Activated naive CD4-positive, alpha-beta T cell treated with anti-CD3 and anti-CD28 coated beads, Interleukin-2, amount 50 U/mL, for 24 hours (primary cell): ENCODE results near the gene ASTN1.

Experiments used
- H3K27ac Mint-ChIP-seq: one replicate; pipeline ENCODE4 v1.8.0; 2021; ENCODE audit warnings: mild to moderate bottlenecking, mixed read lengths
- H3K27me3 Mint-ChIP-seq: one replicate; pipeline ENCODE4 v1.8.0; 2021; ENCODE audit warnings: mixed read lengths
- H3K36me3 Mint-ChIP-seq: one replicate; pipeline ENCODE4 v1.8.0; 2021; ENCODE audit warnings: mixed read lengths
- H3K4me1 Mint-ChIP-seq: one replicate; pipeline ENCODE4 v1.8.0; 2021; ENCODE audit warnings: mixed read lengths
- H3K4me3 Mint-ChIP-seq: one replicate; pipeline ENCODE4 v1.8.0; 2021; ENCODE audit warnings: mild to moderate bottlenecking, mixed read lengths
- H3K9me3 Mint-ChIP-seq: one replicate; pipeline ENCODE4 v1.8.0; 2021; ENCODE audit warnings: mixed read lengths

The ASTN1 gene

DNA sequence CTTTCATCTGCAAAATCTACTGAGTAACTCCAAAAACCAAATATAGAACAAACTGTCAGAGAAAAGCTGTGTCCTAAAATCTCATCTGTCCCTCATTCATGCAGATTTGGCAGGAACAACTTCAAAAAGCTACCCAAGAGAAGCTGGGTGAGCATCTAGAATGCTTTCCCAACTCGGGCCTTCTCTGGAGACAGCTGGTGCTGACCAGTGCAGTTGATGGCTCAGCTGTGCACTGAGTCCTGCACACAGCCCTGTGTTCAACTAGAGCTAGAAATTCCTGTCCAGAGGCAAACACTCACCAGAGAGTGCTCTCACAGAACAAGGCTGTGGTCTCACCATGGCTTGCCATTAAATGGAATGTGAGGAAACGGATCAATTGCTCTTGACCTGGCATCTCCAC is 202.8 kb downstream of the ASTN1 start:
- H3K27ac Mint-ChIP-seq = no peak overlapping the region
- H3K27me3 Mint-ChIP-seq = no peaks in the 10 kb centered on the region
- no peak overlapping the region for H3K4me3 Mint-ChIP-seq
- H3K4me1 Mint-ChIP-seq = no peaks in the 10 kb centered on the region
- no peaks in the 10 kb centered on the region for H3K36me3 Mint-ChIP-seq
- H3K9me3 Mint-ChIP-seq = no peaks in the 10 kb centered on the region

DNA sequence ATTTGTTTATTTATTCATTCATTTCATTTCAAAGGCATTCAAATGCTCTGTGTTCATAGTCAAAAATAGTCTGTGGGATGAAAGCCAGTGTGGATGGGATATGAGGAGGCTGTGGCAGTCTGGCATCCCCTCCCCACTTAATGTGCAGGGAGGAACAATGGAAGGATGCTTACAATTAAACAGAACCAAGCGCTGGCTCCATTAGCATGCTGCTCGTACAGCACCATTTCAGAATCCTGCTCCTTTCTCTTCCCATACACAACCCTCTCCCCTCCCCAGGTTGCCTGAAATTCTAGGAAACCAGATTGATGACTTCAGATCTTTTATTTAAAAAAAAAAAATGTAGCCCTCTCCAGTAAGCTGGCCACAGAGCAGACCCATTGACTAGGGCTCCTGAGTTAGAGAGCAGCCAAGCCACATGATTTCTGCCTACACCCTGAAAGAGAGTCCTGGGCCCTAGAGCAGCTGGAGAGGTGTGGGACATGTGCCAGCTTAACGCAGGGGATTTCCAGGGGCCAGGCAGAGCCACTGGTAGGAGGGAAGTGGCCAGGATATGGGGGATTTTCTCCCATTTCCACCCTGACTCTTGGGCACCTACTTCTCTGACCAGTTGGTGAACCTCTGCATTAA is 205.2 kb downstream of the ASTN1 start:
- H3K36me3 Mint-ChIP-seq = no peaks in the 10 kb centered on the region
- no peak overlapping the region for H3K27ac Mint-ChIP-seq
- no peak overlapping the region for H3K4me3 Mint-ChIP-seq
- no peaks in the 10 kb centered on the region for H3K4me1 Mint-ChIP-seq
- no peaks in the 10 kb centered on the region for H3K27me3 Mint-ChIP-seq
- H3K9me3 Mint-ChIP-seq = no peaks in the 10 kb centered on the region

DNA sequence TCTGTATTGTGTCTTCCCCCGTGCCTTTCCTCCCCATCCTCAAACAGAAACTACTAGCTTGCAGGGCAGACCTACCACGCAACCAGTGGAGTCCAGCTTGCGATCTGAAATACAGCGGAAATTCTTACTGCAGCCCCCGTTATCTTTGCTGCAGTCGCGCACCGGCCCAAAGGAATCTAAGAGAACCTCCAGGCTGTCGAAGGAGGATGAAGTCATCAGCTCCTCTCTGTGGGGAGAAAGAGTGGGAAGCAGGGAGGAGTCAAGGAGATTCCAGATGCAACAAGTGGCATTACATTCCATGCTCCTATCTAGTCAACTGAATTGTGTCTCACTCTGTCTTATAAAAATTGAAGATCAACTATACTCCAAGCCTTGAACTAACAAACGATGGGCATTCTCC is 206.9 kb downstream of the ASTN1 start:
- Mint-ChIP-seq H3K36me3 (no peaks in the 10 kb centered on the region), H3K27ac (no peak overlapping the region), H3K4me3 (no peak overlapping the region), H3K27me3 (no peaks in the 10 kb centered on the region), H3K4me1 (no peaks in the 10 kb centered on the region), H3K9me3 (no peaks in the 10 kb centered on the region)

DNA sequence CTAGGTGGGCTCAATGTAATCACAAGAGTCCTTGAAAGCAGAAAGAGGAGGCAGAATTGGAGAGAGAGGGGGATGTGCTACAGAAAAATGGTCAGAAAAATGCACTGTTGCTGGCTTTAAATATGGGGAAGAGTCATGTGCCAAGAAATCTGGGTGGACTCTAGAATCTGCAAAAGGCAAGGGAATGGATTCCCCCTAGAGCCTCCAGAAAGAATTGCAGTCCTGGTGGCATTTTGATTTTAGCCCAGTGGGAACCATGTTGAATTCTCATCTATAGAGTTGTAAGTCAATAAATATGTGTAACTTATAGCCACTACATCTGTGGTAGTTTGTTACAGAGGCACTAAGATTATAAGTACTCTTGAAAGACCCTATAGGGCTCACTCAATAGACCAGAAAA is 210.3 kb downstream of the ASTN1 start:
- peaks cover 3% of the 10 kb centered on the region for H3K9me3 Mint-ChIP-seq
- H3K4me3 Mint-ChIP-seq = no peak overlapping the region
- no peaks in the 10 kb centered on the region for H3K4me1 Mint-ChIP-seq
- H3K27me3 Mint-ChIP-seq = no peaks in the 10 kb centered on the region
- H3K27ac Mint-ChIP-seq = no peak overlapping the region
- no peaks in the 10 kb centered on the region for H3K36me3 Mint-ChIP-seq

GRCh38 chr1:176950736-176951324 is 213.7 kb downstream of the ASTN1 start:
- no peak overlapping the region for H3K27ac Mint-ChIP-seq
- no peak overlapping the region for H3K4me3 Mint-ChIP-seq
- peaks cover 3% of the 10 kb centered on the region for H3K9me3 Mint-ChIP-seq
- H3K4me1 Mint-ChIP-seq = no peaks in the 10 kb centered on the region
- no peaks in the 10 kb centered on the region for H3K36me3 Mint-ChIP-seq
- H3K27me3 Mint-ChIP-seq = no peaks in the 10 kb centered on the region

DNA sequence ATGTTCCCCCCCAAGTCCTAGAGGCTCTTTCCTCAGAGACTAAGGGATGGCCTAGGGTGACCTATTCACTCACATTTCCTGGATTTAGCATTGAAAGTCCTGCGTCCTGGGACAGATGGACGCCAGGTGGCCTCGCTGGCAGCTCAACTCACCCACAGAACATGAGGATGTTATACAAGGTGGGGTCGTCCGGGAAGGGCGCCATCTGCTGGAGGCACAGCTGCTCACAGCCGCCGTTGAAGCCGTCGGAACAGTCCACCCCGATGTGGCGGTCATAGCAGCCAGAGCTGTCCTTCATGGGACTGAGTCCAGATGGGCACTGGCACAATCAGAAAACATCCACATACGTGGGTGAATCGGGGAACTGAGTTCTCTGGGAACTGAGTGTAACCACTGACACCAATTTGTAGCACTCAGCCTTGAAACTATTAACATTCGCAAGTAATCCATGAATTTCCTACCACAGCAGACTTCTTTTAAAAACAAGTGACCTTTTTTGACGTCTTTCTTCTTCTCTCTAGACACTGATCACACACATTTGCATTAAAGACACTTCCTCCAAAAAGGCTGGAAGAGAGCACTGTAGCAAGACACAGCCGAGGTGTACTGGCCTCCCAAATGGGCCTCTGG is 215.4 kb downstream of the ASTN1 start:
- Mint-ChIP-seq H3K27ac (no peak overlapping the region), H3K4me1 (no peaks in the 10 kb centered on the region), H3K9me3 (peaks cover 3% of the 10 kb centered on the region), H3K36me3 (no peaks in the 10 kb centered on the region), H3K4me3 (no peak overlapping the region), H3K27me3 (no peaks in the 10 kb centered on the region)

DNA sequence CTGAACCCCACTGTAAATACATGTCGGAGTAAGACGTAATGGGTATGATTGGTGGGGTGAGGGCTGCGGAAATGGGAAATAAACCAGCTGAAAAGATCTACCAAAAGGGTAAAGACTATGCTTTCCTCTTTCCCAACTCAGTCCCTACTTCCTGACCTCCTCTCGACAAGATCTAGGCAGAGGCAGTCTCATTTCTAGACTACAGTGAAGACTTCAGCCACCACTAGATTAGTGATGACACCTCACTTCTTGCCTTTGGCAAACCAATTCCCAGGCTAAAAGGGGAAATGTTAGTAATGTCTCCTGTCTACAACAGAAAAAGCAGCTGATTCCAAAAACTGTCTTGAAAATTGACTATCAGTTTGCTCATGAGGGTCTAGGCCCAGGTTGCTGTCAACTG is 219.9 kb downstream of the ASTN1 start:
- peaks cover 9% of the 10 kb centered on the region for H3K9me3 Mint-ChIP-seq
- H3K4me3 Mint-ChIP-seq = no peak overlapping the region
- no peaks in the 10 kb centered on the region for H3K36me3 Mint-ChIP-seq
- H3K27ac Mint-ChIP-seq = no peak overlapping the region
- peaks cover 2% of the 10 kb centered on the region for H3K27me3 Mint-ChIP-seq
- no peaks in the 10 kb centered on the region for H3K4me1 Mint-ChIP-seq

- H3K36me3 Mint-ChIP-seq = no peaks in the 10 kb centered on the region
- peaks cover 9% of the 10 kb centered on the region for H3K9me3 Mint-ChIP-seq
- no peak overlapping the region for H3K4me3 Mint-ChIP-seq
- H3K4me1 Mint-ChIP-seq = no peaks in the 10 kb centered on the region
- peaks cover 2% of the 10 kb centered on the region for H3K27me3 Mint-ChIP-seq
- H3K27ac Mint-ChIP-seq = no peak overlapping the region
Observed at GRCh38 chr1:176943783-176944182, 220.7 kb downstream of the ASTN1 start.

DNA sequence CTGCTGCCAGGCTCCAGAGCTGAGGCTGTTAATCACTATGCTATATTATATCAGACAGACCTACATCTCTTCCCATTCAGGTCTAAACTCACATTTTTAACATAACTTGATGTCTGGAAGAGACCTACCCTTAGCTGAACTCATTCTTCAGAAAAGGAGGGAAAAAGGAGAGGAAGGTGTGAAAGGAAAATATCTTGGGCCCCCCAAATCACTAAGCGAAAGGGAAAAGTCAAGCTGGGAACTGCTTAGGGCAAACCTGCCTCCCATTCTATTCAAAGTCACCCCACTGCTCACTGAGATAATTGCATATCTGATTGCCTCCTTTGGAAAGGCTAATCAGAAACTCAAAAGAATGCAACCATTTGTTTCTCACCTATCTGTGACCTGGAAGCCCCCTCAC is 222.2 kb downstream of the ASTN1 start:
- H3K36me3 Mint-ChIP-seq = no peaks in the 10 kb centered on the region
- peaks cover 9% of the 10 kb centered on the region for H3K9me3 Mint-ChIP-seq
- H3K4me3 Mint-ChIP-seq = no peak overlapping the region
- no peak overlapping the region for H3K27ac Mint-ChIP-seq
- no peaks in the 10 kb centered on the region for H3K4me1 Mint-ChIP-seq
- peaks cover 2% of the 10 kb centered on the region for H3K27me3 Mint-ChIP-seq

DNA sequence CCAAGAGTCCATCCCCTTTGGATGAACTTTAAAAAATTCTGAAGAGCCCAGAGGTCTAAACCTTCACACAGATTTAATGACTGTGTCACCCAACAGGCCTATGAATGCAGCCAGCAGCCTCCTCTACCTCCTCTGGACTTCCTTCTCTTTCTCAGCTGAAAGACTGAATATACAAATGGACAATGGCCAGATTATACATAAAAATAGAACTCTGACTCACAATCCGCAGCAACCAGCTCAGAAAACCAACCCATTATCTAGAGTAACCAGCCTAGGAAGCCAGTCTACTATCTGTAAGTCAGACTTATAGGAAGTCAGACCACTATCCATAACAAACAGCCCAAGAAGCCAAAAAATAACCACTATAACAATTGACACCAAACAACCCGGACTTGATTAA is 224.5 kb downstream of the ASTN1 start:
- H3K4me3 Mint-ChIP-seq = no peak overlapping the region
- H3K36me3 Mint-ChIP-seq = no peaks in the 10 kb centered on the region
- H3K9me3 Mint-ChIP-seq = peaks cover 9% of the 10 kb centered on the region
- H3K27ac Mint-ChIP-seq = no peak overlapping the region
- no peaks in the 10 kb centered on the region for H3K4me1 Mint-ChIP-seq
- peaks cover 2% of the 10 kb centered on the region for H3K27me3 Mint-ChIP-seq

DNA sequence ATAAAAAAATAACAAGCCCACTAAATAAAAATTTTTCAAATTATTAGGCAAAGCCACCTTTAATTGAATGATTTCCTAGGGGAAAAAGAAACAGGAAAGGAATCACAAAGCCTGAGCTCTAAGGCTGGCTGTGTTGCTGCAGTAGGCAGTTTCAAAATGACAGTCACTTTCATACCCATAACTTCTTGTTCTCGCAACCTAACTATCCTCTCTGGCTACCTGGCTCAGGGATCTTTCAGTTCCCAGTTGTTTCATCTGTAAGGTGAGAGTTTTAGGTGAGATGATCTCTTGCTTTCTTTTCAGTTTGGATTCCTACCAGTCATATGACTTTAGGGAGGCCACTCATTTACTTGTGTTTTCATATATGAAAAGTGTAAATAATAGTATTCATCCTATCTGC is 226.1 kb downstream of the ASTN1 start:
- Mint-ChIP-seq H3K27ac (no peak overlapping the region), H3K27me3 (peaks cover 2% of the 10 kb centered on the region), H3K9me3 (peaks cover 9% of the 10 kb centered on the region)

DNA sequence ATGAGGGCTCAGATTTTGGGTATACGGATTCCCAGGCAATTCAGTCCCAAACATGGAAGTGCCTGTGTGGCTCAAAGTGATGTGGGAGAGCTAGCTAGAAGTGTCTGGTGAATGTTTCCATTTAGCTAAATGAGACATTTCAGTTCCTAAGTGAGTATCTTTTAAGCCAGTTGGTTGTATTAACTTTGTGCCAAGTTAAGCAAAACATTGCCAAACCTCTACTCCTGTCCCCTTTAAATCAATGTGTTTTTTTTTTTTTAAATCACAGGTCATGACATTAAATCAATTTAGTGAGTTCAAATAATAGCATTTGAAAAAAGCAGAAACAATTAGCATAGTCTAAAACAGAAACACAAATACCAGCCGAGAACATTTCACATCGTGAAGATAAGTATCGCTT is 230.1 kb downstream of the ASTN1 start:
- H3K4me1 Mint-ChIP-seq = no peaks in the 10 kb centered on the region
- no peaks in the 10 kb centered on the region for H3K27me3 Mint-ChIP-seq
- H3K27ac Mint-ChIP-seq = no peak overlapping the region
- no peak overlapping the region for H3K4me3 Mint-ChIP-seq
- no peaks in the 10 kb centered on the region for H3K36me3 Mint-ChIP-seq
- no peaks in the 10 kb centered on the region for H3K9me3 Mint-ChIP-seq

More for the DNA sequence above, 226.1 kb downstream of the ASTN1 start:
- H3K4me1 Mint-ChIP-seq = no peaks in the 10 kb centered on the region
- H3K36me3 Mint-ChIP-seq = no peaks in the 10 kb centered on the region
- no peak overlapping the region for H3K4me3 Mint-ChIP-seq

GRCh38 chr1:176932114-176933104 is 232.1 kb downstream of the ASTN1 start:
- Mint-ChIP-seq H3K36me3 (no peaks in the 10 kb centered on the region), H3K9me3 (peaks cover 6% of the 10 kb centered on the region), H3K27ac (no peak overlapping the region), H3K4me3 (no peak overlapping the region), H3K27me3 (no peaks in the 10 kb centered on the region), H3K4me1 (no peaks in the 10 kb centered on the region)

DNA sequence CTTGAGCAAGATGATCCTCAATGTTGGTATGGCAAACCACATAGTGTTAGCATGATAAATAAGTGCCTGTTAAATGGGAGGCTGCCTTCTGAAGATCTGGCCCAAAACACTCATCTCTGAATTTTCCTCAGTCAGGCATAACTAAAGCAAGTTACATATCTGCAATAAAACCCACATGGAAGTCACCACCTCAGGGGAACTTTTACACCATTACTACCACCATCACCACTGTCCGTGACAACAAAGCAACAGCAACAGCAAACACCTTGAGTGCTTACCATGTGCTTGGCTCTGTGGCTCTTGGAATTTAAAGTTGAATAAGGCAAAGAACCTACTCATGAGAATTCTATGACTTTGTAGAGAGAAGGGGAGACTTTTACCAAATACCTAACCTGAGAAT is 233.0 kb downstream of the ASTN1 start:
- Mint-ChIP-seq H3K4me3 (no peak overlapping the region), H3K4me1 (no peaks in the 10 kb centered on the region), H3K9me3 (peaks cover 6% of the 10 kb centered on the region), H3K27me3 (no peaks in the 10 kb centered on the region), H3K36me3 (no peaks in the 10 kb centered on the region), H3K27ac (no peak overlapping the region)

DNA sequence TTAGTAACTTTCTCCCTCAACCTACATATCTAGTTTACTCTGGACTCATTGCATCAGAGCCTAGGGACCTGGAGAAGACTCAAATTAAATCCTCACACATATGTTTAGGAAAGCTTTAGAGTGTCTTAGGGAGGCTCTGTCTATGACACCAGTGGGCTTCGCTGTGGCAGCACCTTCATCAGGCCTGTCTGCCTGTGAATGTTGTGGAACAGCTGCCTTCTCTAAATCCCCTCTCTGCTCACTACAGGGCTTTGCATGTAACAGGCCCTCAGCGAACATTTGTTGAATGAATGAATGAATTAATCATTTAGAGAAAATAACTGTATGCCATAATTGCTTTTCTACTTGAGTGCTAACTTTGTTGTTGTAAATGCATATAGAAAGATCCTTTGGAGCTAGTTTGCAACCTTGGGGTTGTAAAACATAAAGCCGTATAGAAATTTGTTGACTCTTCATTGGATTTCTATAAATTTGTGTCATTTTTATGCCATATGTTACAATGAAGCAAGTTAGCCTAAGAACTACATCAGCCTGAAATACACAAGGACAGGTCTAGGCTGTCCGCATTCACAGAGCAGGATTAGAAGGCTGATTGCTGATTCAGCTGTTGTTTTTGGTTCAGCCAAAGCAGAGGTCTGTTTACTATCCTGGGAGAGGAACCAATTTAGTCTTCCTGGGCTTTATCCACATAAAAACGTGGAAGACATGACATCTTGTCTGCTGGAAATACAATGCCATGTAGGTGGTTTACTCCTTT is 238.0 kb downstream of the ASTN1 start:
- Mint-ChIP-seq H3K9me3 (peaks cover 6% of the 10 kb centered on the region), H3K27ac (no peak overlapping the region), H3K4me1 (no peaks in the 10 kb centered on the region), H3K4me3 (no peak overlapping the region), H3K27me3 (peaks cover 2% of the 10 kb centered on the region), H3K36me3 (no peaks in the 10 kb centered on the region)
